Testis (tissue), 2 donors: ENCODE results near the gene ADSL.

ENCODE experiments used
- CTCF ChIP-seq, 3 experiments: fragments of 450-650 bp in 2 of 3; fragments of 200-600 bp in 1 of 3; sonication (generic) in 1 of 3; IDR thresholded peaks; one replicate each; pipeline ENCODE4 v1.5.1; 2016 to 2019; ENCODE audit warnings: antibody characterized with exemption in 3 of 3, mild to moderate bottlenecking in 2 of 3, moderate library complexity in 1 of 3
- POLR2A ChIP-seq: fragments of 450-650 bp; IDR thresholded peaks from one replicate; pipeline ENCODE4 v1.6.1; 2017; ENCODE audit warnings: antibody characterized with exemption, mild to moderate bottlenecking, moderate library complexity

DNA sequence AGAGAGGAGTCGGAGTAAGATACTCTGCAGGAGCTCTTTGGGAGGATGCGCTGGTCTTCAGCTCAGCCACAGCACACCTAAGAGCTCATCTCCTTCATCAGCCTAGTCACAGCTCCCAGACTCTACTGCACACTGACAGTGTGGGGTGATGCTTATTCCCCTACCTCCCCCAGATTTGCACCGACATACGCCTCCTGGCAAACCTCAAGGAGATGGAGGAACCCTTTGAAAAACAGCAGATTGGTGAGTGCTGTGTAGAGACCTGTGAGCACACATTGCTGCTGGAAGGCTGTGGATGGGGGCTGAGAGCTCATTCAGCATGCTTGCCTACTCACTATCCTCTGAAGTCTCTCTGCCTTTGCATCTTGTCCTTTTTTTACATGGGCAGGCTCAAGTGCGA, 14.8 kb downstream of the ADSL start:
- TF ChIP-seq CTCF (IDR thresholded peaks at IDR 0.05) = no peak
- TF ChIP-seq POLR2A = no peak
